Nucleus accumbens (tissue), 56 donors: ENCODE data around the gene MAL.
A peak's percentile ranks its signal among the peaks of the same experiment; 100 is the strongest.

Source experiments
- DNase-seq, 56 donors: peaks; one replicate each; lab custom pipeline; 2025; lab: John Stamatoyannopoulos, UW

Gene MAL

GRCh38 chr2:95044601-95045000, 19.1 kb downstream of the MAL start:
- DNase-seq: no peak

- DNase-seq: no peak
These were observed 21.0 kb downstream of the MAL start for GRCh38 chr2:95046371-95047112.

- DNase-seq: no peak
These were observed 22.4 kb downstream of the MAL start for GRCh38 chr2:95047629-95048510.

GRCh38 chr2:95048825-95049682, 23.5 kb downstream of the MAL start:
- DNase-seq: no peak

- no peak for DNase-seq
These were observed 24.1 kb downstream of the MAL start for GRCh38 chr2:95049683-95049955.

GRCh38 chr2:95049961-95050360, 24.5 kb downstream of the MAL start:
- DNase-seq: no peak

GRCh38 chr2:95050385-95051300, 25.1 kb downstream of the MAL start:
- DNase-seq: no peak

GRCh38 chr2:95051626-95052025, 26.1 kb downstream of the MAL start:
- no peak for DNase-seq

- no peak for DNase-seq
These were observed 26.8 kb downstream of the MAL start for GRCh38 chr2:95052307-95052706.

GRCh38 chr2:95052804-95053479, 27.4 kb downstream of the MAL start:
- DNase-seq: no peak

- DNase-seq: peak in 1 of 56 donors; percentile 11
These were observed 28.0 kb downstream of the MAL start for GRCh38 chr2:95053543-95053942.

- no peak for DNase-seq
These were observed 28.5 kb downstream of the MAL start for GRCh38 chr2:95054016-95054415.

GRCh38 chr2:95055262-95055661, 29.8 kb downstream of the MAL start:
- no peak for DNase-seq

- DNase-seq: no peak
These were observed 30.5 kb downstream of the MAL start for GRCh38 chr2:95056044-95056443.

GRCh38 chr2:95056461-95057459, 31.3 kb downstream of the MAL start:
- DNase-seq: peak in 35 of 56 donors; percentile 25 to 74 (median 45)

GRCh38 chr2:95057535-95058370, 32.2 kb downstream of the MAL start:
- DNase-seq: peak in 50 of 56 donors; percentile 61 to 94 (median 86)

- DNase-seq: peak in 2 of 56 donors; percentile 38 to 57
These were observed 33.0 kb downstream of the MAL start for GRCh38 chr2:95058466-95058988.
